IPS-20b (cell line): ENCODE measurements around the gene SORCS3.

Experiments
- H3K27ac ChIP-seq: one replicate; pipeline ENCODE4 v1.5.1; 2013; ENCODE audit warnings: low read length
- H3K27me3 ChIP-seq: 2 replicates; pipeline ENCODE4 v1.6.1; 2013; ENCODE audit warnings: mild to moderate bottlenecking, low read length, inconsistent platforms; ENCODE audit not compliant: insufficient read depth
- H3K36me3 ChIP-seq: 2 replicates; pipeline ENCODE4 v1.6.1; 2013; ENCODE audit warnings: low read depth, mild to moderate bottlenecking, inconsistent platforms, low read length, moderate library complexity; ENCODE audit not compliant: insufficient read depth
- H3K4me1 ChIP-seq: 2 replicates; pipeline ENCODE4 v1.6.1; 2013; ENCODE audit warnings: mild to moderate bottlenecking, control low read depth, inconsistent platforms, low read length, moderate library complexity; ENCODE audit not compliant: insufficient read depth
- H3K4me3 ChIP-seq: 2 replicates; pipeline ENCODE4 v1.5.1; 2013; ENCODE audit warnings: mild to moderate bottlenecking, low read length, inconsistent platforms
- H3K9ac ChIP-seq: 2 replicates; pipeline ENCODE4 v1.6.1; 2013; ENCODE audit warnings: low read depth, mild to moderate bottlenecking, inconsistent platforms, low read length, moderate library complexity
- H3K9me3 ChIP-seq: 2 replicates; pipeline ENCODE4 v1.6.1; 2013; ENCODE audit warnings: mild to moderate bottlenecking, low read depth, low read length, inconsistent platforms; ENCODE audit not compliant: insufficient read depth

The SORCS3 gene

DNA sequence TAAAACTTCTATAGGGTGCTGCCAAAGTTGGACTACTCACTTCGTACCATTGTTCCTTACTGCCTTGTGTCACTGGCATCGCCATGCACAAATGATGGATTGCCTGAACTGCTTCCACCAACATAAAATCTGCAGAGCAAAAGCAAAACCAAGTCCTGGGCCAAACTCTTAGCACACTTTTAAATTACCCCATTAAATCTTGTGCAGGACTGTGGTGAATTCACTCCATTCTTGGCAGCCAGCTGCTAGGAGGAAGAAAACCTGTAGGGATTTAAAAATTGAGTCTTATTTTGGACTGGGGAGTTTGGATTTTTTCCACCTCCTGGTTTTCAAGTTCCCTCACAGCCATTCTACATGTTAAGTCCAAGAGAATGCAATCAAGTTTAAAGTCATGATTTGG, 646.9 kb downstream of the SORCS3 start:
- no peak overlapping the region for H3K27ac ChIP-seq
- H3K9me3 ChIP-seq: no peaks in the 10 kb centered on the region
- H3K36me3 ChIP-seq: no peaks in the 10 kb centered on the region
- H3K9ac ChIP-seq: no peak overlapping the region
- no peaks in the 10 kb centered on the region for H3K27me3 ChIP-seq
- no peaks in the 10 kb centered on the region for H3K4me1 ChIP-seq
- no peak overlapping the region for H3K4me3 ChIP-seq

DNA sequence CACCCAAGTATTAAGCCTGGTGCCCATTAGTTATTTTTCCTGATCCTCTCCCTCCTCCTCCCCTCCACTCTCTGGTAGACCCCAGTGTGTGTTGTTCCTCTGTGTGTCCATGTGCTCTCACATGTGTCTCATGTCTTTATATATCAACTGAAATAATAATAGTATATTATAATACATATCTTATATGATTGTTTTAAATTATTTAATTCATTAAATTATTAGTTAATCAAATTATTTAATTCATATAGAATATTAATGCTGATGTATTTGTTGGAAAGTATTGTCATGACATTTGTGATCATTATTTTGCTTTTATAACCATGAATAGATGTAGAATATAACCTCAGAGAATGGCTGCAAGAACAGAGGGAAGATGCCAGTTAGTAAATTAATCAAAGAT, 647.5 kb downstream of the SORCS3 start:
- no peak overlapping the region for H3K9ac ChIP-seq
- H3K27ac ChIP-seq: no peak overlapping the region
- H3K27me3 ChIP-seq: no peaks in the 10 kb centered on the region
- no peaks in the 10 kb centered on the region for H3K4me1 ChIP-seq
- no peaks in the 10 kb centered on the region for H3K9me3 ChIP-seq
- no peak overlapping the region for H3K4me3 ChIP-seq
- H3K36me3 ChIP-seq: no peaks in the 10 kb centered on the region

DNA sequence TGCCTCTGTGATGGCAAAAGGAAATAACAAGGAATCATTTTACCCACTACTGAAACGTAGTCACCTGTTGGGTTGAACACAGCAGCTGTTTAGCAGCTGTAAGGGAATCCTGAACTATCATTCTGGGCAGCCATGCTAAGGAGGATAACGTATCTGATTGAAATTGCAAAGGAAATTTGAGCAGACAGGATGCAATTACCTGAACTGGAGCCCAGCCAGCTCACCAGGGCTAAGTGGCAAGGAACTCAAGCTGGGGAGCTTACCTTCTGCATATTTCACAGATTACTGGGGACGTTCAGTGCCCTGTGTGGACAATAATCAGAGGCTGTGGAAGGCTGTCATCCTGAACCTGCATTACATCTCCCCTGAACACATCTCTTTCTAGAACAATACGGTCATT, 650.5 kb downstream of the SORCS3 start:
- Histone ChIP-seq H3K4me1 (no peaks in the 10 kb centered on the region), H3K27me3 (no peaks in the 10 kb centered on the region), H3K27ac (no peak overlapping the region), H3K9me3 (no peaks in the 10 kb centered on the region), H3K4me3 (no peak overlapping the region), H3K36me3 (no peaks in the 10 kb centered on the region), H3K9ac (no peak overlapping the region)

DNA sequence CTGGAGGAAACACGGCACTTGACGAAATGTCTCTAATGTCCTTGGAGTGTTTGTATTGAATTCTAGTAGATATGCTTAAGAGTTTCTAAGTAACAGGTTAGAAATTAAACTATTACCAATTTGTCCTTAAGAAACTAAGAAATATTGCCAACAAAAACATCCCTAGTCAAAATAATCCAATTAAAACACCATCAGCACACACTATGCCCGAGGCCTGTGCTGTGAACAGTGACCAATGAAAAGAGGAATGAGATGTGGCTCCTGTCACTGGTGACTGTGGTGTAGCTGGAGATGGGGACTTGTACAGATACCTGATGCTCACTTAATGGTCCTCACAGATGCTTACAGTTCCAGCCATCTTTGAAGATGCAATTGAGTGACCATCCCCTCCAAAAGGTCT, 651.1 kb downstream of the SORCS3 start:
- Histone ChIP-seq H3K4me3 (no peak overlapping the region), H3K9ac (no peak overlapping the region), H3K27ac (no peak overlapping the region), H3K27me3 (no peaks in the 10 kb centered on the region), H3K9me3 (no peaks in the 10 kb centered on the region), H3K4me1 (no peaks in the 10 kb centered on the region), H3K36me3 (no peaks in the 10 kb centered on the region)
